GM21526 (cell line): ENCODE data around the gene PREB.

Source experiments
- ATAC-seq: cut with Tn5 transposase; IDR thresholded peaks from one replicate; pipeline ENCODE4 v1.9.1; 2021; ENCODE audit warnings: moderate library complexity; ENCODE audit not compliant: unreplicated experiment, low FRiP score

Gene PREB

GRCh38 chr2:27154488-27154887 is 20.1 kb upstream of the PREB start:
- no peak for ATAC-seq

- no peak for ATAC-seq
These were observed 18.5 kb upstream of the PREB start for GRCh38 chr2:27152796-27153464.

GRCh38 chr2:27152102-27152795 is 17.8 kb upstream of the PREB start:
- ATAC-seq = no peak

- ATAC-seq = no peak
These were observed 16.3 kb upstream of the PREB start for GRCh38 chr2:27150639-27151230.

GRCh38 chr2:27149570-27150405 is 15.4 kb upstream of the PREB start:
- no peak for ATAC-seq

GRCh38 chr2:27148801-27149439 is 14.5 kb upstream of the PREB start, which contains the start of gene TCF23:
TSS of gene TCF23 (plus strand) at chr2:27149004. CDS start at chr2:27149134, 130 bp downstream.
- ATAC-seq = no peak

GRCh38 chr2:27147935-27148334 is 13.5 kb upstream of the PREB start:
- ATAC-seq = no peak

GRCh38 chr2:27145682-27146081 is 11.2 kb upstream of the PREB start:
- no peak for ATAC-seq

- ATAC-seq = no peak
These were observed 8.8 kb upstream of the PREB start for GRCh38 chr2:27143285-27143684.

- ATAC-seq = no peak
These were observed 4.9 kb upstream of the PREB start, which contains the start of gene PRR30 for GRCh38 chr2:27139310-27139709. TSS of gene PRR30 (minus strand) at chr2:27139410. CDS start at chr2:27138329, 1,081 bp downstream.

- ATAC-seq = no peak
These were observed 3.7 kb upstream of the PREB start for GRCh38 chr2:27138111-27138510.

GRCh38 chr2:27137322-27137935 is 3.0 kb upstream of the PREB start:
- ATAC-seq = no peak

GRCh38 chr2:27136751-27137150 is 2.3 kb upstream of the PREB start:
- no peak for ATAC-seq

- ATAC-seq = no peak
These were observed 1.1 kb upstream of the PREB start for GRCh38 chr2:27135478-27135955.

- ATAC-seq = no peak
These were observed 493 bp upstream of the PREB start for GRCh38 chr2:27134781-27135477.

- no peak for ATAC-seq
These were observed 1.1 kb downstream of the PREB start for GRCh38 chr2:27133195-27133875.

GRCh38 chr2:27131429-27131828 is 3.0 kb downstream of the PREB start:
- no peak for ATAC-seq

- no peak for ATAC-seq
These were observed 4.0 kb downstream of the PREB start for GRCh38 chr2:27130396-27130795.
